Ascending aorta (tissue), 2 donors: ENCODE results near the gene PRKCB. TPM values are rescaled to one million over a fixed set of nuclear protein-coding genes. Genes with fewer than 3 reads are reported as not detected.
A peak's percentile ranks its signal among the peaks of the same experiment; 100 is the strongest.
"Not testable (repeated sequence)": the region's sequence is repeated elsewhere in the genome, so short reads cannot be mapped to it uniquely, and the experiment has no call there.

Experiments
- DNase-seq, 2 donors: peaks; one replicate each; pipeline ENCODE4 v3.0.0-alpha.2; 2019; ENCODE audit warnings: low spot score in 2 of 2
- H3K27ac ChIP-seq, 2 donors: fragments of 200-600 bp; sonication (generic); one replicate each; pipeline ENCODE4 v1.5.1; 2016 to 2017; ENCODE audit warnings: mild to moderate bottlenecking in 1 of 2
- H3K27me3 ChIP-seq: fragments of 200-600 bp; sonication (generic); one replicate; pipeline ENCODE4 v1.5.1; 2017
- H3K36me3 ChIP-seq, 2 donors: fragments of 200-600 bp; sonication (generic); one replicate each; pipeline ENCODE4 v1.5.1; 2016
- H3K4me1 ChIP-seq, 2 donors: fragments of 200-600 bp; sonication (generic); one replicate each; pipeline ENCODE4 v1.5.1; 2016 to 2017; ENCODE audit warnings: mild to moderate bottlenecking in 1 of 2
- H3K4me3 ChIP-seq, 2 donors: fragments of 200-600 bp; sonication (generic); one replicate each; pipeline ENCODE4 v1.5.1; 2016 to 2017; ENCODE audit warnings: mild to moderate bottlenecking in 1 of 2
- H3K9me3 ChIP-seq, 2 donors: fragments of 200-600 bp; sonication (generic); one replicate each; pipeline ENCODE4 v1.5.1; 2016
- intact Hi-C: fragments of 100-400 bp; cut with DNase I; formaldehyde crosslinking; loops from one replicate; pipeline ENCODE4 v1.15.1; 2023
- total RNA-seq: library from RNA; depleted of rRNA; stranded (reverse); fragments of >200 nt; gene quantifications from one replicate; pipeline ENCODE4 v1.1.0, GENCODE V29; 2016
- TF ChIP-seq, protein P1 (sequence below), 3 experiments: fragments of 200-600 bp in 2 of 3; fragments of 450-650 bp in 1 of 3; sonication (generic) in 2 of 3; IDR thresholded peaks; one replicate each; pipeline ENCODE4 v1.5.1; 2016 to 2019; ENCODE audit warnings: antibody characterized with exemption in 3 of 3, mild to moderate bottlenecking in 1 of 3, moderate library complexity in 1 of 3

PRKCB gene
- total RNA-seq, 1 donor from 2014 or later: 1.2 TPM

DNA sequence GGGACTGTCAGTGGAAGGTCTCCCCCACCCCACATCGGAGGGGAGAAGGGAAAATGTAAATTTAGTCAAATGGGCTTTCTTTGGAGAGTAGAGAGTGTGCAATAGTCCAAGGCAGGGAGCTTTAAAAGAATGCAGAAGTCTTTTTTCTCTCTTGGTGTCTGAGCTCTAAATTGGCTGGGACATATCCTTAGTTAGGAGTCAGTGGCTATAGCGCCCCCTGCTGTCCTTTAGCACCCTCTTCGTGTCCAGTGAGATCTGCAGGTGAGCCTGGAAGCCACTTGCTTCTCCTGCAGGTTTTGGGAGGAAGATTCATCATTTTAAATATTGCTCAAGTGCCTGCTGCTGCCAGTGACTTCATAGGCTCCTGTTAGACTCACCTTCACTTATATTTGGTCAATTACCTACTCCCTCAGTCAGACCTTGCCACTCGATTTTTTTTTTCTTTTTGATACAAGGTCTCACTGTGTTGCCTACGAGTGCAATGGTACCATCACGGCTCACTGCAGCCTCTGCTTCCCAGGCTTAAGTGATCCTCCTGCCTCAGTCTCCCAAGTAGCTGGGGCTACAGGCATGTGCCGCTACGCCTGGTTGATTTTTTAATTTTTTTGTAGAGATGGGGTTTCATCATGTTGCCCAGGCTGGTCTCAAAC, 174.8 kb downstream of the PRKCB start:
- H3K36me3 ChIP-seq: no peaks in the 10 kb centered on the region
- DNase-seq: peak in 1 of 2 donors; percentile 83
- intact Hi-C loops: loop anchor here (1.0 to 5.0 kb wide), 2 partner anchors 209 to 273 kb away; no protein-coding TSS in a partner anchor
- TF ChIP-seq, protein P1, sequence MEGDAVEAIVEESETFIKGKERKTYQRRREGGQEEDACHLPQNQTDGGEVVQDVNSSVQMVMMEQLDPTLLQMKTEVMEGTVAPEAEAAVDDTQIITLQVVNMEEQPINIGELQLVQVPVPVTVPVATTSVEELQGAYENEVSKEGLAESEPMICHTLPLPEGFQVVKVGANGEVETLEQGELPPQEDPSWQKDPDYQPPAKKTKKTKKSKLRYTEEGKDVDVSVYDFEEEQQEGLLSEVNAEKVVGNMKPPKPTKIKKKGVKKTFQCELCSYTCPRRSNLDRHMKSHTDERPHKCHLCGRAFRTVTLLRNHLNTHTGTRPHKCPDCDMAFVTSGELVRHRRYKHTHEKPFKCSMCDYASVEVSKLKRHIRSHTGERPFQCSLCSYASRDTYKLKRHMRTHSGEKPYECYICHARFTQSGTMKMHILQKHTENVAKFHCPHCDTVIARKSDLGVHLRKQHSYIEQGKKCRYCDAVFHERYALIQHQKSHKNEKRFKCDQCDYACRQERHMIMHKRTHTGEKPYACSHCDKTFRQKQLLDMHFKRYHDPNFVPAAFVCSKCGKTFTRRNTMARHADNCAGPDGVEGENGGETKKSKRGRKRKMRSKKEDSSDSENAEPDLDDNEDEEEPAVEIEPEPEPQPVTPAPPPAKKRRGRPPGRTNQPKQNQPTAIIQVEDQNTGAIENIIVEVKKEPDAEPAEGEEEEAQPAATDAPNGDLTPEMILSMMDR (IDR thresholded peaks at IDR 0.05): peak; percentile 34 to 56 (median 45)
- H3K4me3 ChIP-seq: no peak overlapping the region
- H3K4me1 ChIP-seq: no peaks in the 10 kb centered on the region
- no peaks in the 10 kb centered on the region for H3K27me3 ChIP-seq
- H3K9me3 ChIP-seq: no peaks in the 10 kb centered on the region
- H3K27ac ChIP-seq: no peak overlapping the region

DNA sequence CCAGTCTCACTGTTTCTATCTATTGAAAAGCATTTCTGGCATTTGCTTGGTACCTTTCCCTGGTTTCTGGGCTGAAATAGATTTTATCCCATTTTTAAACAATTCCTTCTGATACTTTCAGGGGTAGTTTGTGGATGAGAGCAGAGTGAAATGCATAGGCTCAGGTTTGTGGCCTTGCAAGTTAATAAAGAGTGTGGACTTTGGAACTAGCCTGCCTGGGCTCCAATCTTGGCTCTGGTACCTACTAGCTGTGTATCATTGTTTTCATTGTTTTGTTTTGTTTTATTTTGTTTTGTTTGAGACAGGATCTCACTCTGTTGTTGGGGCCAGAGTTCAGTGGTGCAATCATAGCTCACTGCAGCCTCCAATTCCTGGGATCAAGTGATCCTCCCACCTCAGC, 175.5 kb downstream of the PRKCB start:
- no peak overlapping the region for H3K27ac ChIP-seq
- no peaks in the 10 kb centered on the region for H3K4me1 ChIP-seq
- no peaks in the 10 kb centered on the region for H3K36me3 ChIP-seq
- intact Hi-C loops: loop anchor here (5.0 kb wide), 1 partner anchor 274 kb away; no protein-coding TSS in a partner anchor
- H3K9me3 ChIP-seq: no peaks in the 10 kb centered on the region
- no peaks in the 10 kb centered on the region for H3K27me3 ChIP-seq
- TF ChIP-seq, protein P1 (IDR thresholded peaks at IDR 0.05): no peak
- DNase-seq: no peak
- H3K4me3 ChIP-seq: no peak overlapping the region

DNA sequence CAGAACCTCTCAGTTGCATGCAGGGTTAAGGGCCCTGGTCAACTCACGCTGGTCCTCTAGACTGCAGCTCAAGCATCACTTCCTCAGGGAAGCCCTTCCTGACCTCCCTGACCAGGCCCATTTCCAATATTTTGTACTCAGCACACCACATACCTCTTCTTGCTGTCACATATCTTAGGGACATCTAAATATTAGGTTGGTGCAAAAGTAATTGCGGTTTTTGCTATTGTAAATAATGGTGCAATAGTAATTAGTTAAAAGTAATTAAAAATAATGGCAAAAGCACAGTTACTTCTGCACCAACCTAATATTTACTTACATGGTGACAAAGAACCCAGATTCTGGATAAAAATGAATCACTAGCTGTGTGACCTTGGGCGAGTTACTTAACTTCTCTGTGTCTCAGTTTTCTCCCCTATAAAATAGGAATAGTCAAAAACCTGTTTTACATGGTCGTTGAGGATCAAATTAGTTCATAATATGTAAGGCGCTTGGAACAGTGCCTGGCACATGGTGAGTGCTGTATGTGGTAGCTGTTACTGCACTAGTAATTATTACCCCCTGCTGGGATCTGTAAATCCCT, 177.4 kb downstream of the PRKCB start:
- intact Hi-C loops: loop anchor here (5.0 kb wide), 1 partner anchor 276 kb away; no protein-coding TSS in a partner anchor
- no peak overlapping the region for H3K4me3 ChIP-seq
- H3K27ac ChIP-seq: no peak overlapping the region
- no peaks in the 10 kb centered on the region for H3K36me3 ChIP-seq
- H3K9me3 ChIP-seq: no peaks in the 10 kb centered on the region
- TF ChIP-seq, protein P1 (IDR thresholded peaks at IDR 0.05): no peak
- no peak for DNase-seq
- no peaks in the 10 kb centered on the region for H3K27me3 ChIP-seq
- H3K4me1 ChIP-seq: no peaks in the 10 kb centered on the region

DNA sequence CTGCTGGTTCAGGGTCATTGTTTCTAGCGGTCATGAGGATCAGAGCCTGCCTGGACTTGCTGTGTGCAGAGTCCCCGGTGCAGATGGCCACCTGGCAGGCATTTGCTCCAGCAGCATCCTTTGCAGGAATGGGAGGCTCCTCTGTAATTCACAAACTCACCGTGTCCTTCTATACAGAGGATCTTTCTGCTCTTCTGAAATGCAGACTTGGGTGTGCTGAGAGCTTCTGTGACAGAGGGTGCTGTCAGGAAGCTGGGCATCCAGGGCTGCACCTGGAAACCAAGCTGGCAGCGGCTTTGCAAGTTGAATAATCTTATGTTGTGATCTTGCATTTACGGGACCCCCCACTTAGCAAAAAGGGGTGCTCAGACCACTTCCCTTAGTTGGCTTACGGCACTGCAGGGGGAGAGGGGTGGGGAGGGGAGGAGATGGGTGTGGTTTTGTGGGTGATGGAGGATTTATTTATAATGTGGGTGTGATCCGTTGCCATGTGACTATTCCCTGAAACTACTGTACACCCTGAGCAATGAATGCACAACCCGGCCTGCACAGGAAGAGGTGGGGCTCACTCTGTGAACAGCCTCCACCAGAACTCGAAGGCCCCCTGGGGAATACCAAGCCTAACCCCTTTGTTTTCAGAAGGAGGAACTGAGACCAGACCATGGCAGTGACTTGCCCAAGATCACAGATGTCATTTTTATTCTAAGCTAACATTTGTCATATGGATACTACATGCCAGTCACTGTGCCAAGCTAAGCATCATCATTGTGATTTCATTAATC, 178.3 kb downstream of the PRKCB start:
- TF ChIP-seq, protein P1 (IDR thresholded peaks at IDR 0.05): no peak
- intact Hi-C loops: loop anchor here (5.0 kb wide), 1 partner anchor 277 kb away; no protein-coding TSS in a partner anchor
- H3K27ac ChIP-seq: no peak overlapping the region
- H3K36me3 ChIP-seq: no peaks in the 10 kb centered on the region
- H3K4me3 ChIP-seq: no peak overlapping the region
- no peaks in the 10 kb centered on the region for H3K9me3 ChIP-seq
- H3K4me1 ChIP-seq: no peaks in the 10 kb centered on the region
- no peak for DNase-seq
- H3K27me3 ChIP-seq: no peaks in the 10 kb centered on the region

DNA sequence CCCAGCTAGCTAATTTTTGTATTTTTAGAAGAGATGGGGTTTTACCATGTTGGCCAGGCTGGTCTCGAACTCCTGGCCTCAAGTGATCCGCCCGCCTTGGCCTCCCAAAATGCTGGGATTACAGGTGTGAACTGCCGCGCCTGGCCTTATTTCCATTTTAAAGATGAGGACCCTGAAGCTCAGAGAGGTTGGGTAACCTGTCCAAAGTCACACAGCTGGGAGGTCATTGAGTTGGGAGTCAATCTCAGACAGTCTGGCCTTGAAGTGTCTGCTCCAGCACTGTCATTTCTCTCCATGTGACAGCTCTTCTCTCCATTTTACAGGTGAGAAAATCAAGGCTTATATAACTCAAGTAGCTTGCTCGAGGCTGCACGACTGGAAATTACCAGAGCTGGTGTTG, 179.2 kb downstream of the PRKCB start:
- H3K27ac ChIP-seq, H3K36me3 ChIP-seq, H3K9me3 ChIP-seq, DNase-seq, H3K4me3 ChIP-seq, H3K4me1 ChIP-seq, H3K27me3 ChIP-seq: not testable (repeated sequence)
- intact Hi-C loops: loop anchor here (5.0 kb wide), 1 partner anchor 278 kb away; no protein-coding TSS in a partner anchor

DNA sequence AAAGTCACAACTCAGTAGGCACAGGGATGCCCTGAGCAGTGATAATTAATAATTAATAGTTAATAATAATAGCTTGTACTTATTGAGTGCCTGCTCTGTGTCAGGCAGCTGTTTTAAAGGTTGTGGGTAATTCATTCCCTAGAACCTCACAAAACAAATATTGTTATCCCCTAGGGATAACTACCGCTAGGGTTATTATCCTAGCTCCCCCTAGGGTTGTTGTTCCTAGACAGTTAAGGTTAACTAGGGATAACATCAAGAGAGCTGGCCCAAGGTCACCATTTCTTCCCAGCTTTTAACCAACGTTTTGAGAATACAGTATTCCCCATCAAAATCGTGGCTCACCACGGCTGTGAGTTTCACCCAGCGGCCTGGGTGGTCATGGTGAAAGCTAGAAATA, 180.1 kb downstream of the PRKCB start:
- DNase-seq: no peak
- Histone ChIP-seq H3K4me3 (no peak overlapping the region), H3K27me3 (no peaks in the 10 kb centered on the region), H3K27ac (no peak overlapping the region), H3K9me3 (no peaks in the 10 kb centered on the region), H3K4me1 (no peaks in the 10 kb centered on the region), H3K36me3 (no peaks in the 10 kb centered on the region)
- intact Hi-C loops: no loop called here
- TF ChIP-seq, protein P1 (IDR thresholded peaks at IDR 0.05): no peak
